SK-MEL-5 (cell line): ENCODE measurements around the gene BTN1A1. TPM values are rescaled to one million over a fixed set of nuclear protein-coding genes. Genes with fewer than 3 reads are reported as not detected.

Experiments
- DNase-seq: peaks from one replicate; pipeline ENCODE4 v3.0.0-alpha.2; 2016; ENCODE audit warnings: low read depth, low spot score
- in situ Hi-C: cut with HindIII; loops from 2 replicates; pipeline ENCODE4 v1.10.0; 2016; ENCODE audit warnings: low sequenced_read_pairs, high pct_unique_total_duplicates, low pct_unique_long_range_greater_than_20kb
- total RNA-seq: library from RNA; depleted of rRNA; stranded (reverse); fragments of >200 nt; shearing (Covaris generic); gene quantifications from 2 replicates; pipeline ENCODE4 v1.2.3, GENCODE V29; 2014

The BTN1A1 gene
- total RNA-seq, 1 experiment from 2014 or later = not detected

GRCh38 chr6:26473758-26474438, 26.2 kb upstream of the BTN1A1 start:
- peak; percentile 97 for DNase-seq
- in situ Hi-C loops = no loop called here

- no peak for DNase-seq
- in situ Hi-C loops = no loop called here
Measured at GRCh38 chr6:26474439-26474881, 25.6 kb upstream of the BTN1A1 start.

GRCh38 chr6:26475823-26476729, 24.0 kb upstream of the BTN1A1 start:
- DNase-seq = no peak
- in situ Hi-C loops = no loop called here

GRCh38 chr6:26476896-26477295, 23.2 kb upstream of the BTN1A1 start:
- in situ Hi-C loops = no loop called here
- DNase-seq = no peak

- DNase-seq = no peak
- in situ Hi-C loops = no loop called here
Measured at GRCh38 chr6:26477426-26477825, 22.7 kb upstream of the BTN1A1 start.

GRCh38 chr6:26478100-26478984, 21.8 kb upstream of the BTN1A1 start:
- in situ Hi-C loops = no loop called here

GRCh38 chr6:26478985-26479278, 21.2 kb upstream of the BTN1A1 start:
- in situ Hi-C loops = no loop called here

More at GRCh38 chr6:26478100-26478984, 21.8 kb upstream of the BTN1A1 start:
- no peak for DNase-seq

GRCh38 chr6:26482338-26482737, 17.8 kb upstream of the BTN1A1 start:
- in situ Hi-C loops = no loop called here

More at GRCh38 chr6:26478985-26479278, 21.2 kb upstream of the BTN1A1 start:
- DNase-seq = no peak

GRCh38 chr6:26483727-26484126, 16.4 kb upstream of the BTN1A1 start:
- in situ Hi-C loops = no loop called here
- no peak for DNase-seq

More at GRCh38 chr6:26482338-26482737, 17.8 kb upstream of the BTN1A1 start:
- no peak for DNase-seq

GRCh38 chr6:26484161-26484560, 15.9 kb upstream of the BTN1A1 start:
- DNase-seq = no peak
- in situ Hi-C loops = no loop called here

- DNase-seq = no peak
Measured at GRCh38 chr6:26485112-26485780, 14.9 kb upstream of the BTN1A1 start.

GRCh38 chr6:26486358-26486757, 13.7 kb upstream of the BTN1A1 start:
- in situ Hi-C loops = no loop called here

More at GRCh38 chr6:26485112-26485780, 14.9 kb upstream of the BTN1A1 start:
- in situ Hi-C loops = no loop called here

GRCh38 chr6:26487466-26487865, 12.6 kb upstream of the BTN1A1 start:
- in situ Hi-C loops = no loop called here
- no peak for DNase-seq

More at GRCh38 chr6:26486358-26486757, 13.7 kb upstream of the BTN1A1 start:
- no peak for DNase-seq

- in situ Hi-C loops = no loop called here
- no peak for DNase-seq
Measured at GRCh38 chr6:26489996-26490964, 9.8 kb upstream of the BTN1A1 start.

GRCh38 chr6:26491604-26492003, 8.5 kb upstream of the BTN1A1 start:
- in situ Hi-C loops = no loop called here
- DNase-seq = no peak

GRCh38 chr6:26493258-26493657, 6.8 kb upstream of the BTN1A1 start:
- in situ Hi-C loops = no loop called here
- peak; percentile 85 for DNase-seq
